Hematopoietic multipotent progenitor cell treated with erythropoietin and hydrocortisone succinate and interleukin-3 and kit ligand, for 17 days (in vitro differentiated cells): Measurements from ENCODE around the gene CYB561D2.

ENCODE experiments used
- DNase-seq: peaks from one replicate; pipeline ENCODE4 v3.0.0-alpha.2; 2015; ENCODE audit warnings: low spot score

The CYB561D2 gene

DNA sequence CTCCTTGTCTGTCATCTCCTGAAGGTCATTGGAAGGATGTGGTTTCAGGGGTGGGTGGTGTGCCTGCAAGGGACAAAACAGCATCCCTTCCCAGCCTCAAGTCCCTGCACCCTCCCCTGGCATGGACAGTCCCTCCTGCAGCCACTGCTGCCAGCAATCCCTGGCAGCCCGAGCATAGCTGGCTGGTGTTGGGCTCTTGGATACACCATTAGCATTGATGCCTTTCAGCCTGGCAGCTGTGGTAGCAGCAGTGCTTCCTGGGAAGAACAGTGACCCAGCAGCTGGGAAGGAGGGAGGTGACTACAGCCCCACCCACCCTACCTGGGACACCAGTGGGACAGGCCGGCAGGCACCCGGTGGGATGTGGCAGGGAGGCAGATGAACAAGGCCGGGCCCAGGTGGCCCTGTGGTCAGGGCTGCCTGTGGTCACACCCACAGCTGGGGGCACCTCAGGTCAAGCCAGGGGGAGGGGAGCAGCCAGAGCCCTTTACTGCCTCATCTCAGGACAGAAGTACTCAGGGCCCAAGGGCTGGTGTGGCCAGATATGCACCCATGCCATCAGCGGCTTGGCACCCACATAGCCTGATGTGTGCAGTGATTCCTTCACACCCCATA lies 41.5 kb downstream of the CYB561D2 start:
- no peak for DNase-seq

- no peak for DNase-seq
Observed at GRCh38 chr3:50393061-50393460, 42.4 kb downstream of the CYB561D2 start.

DNA sequence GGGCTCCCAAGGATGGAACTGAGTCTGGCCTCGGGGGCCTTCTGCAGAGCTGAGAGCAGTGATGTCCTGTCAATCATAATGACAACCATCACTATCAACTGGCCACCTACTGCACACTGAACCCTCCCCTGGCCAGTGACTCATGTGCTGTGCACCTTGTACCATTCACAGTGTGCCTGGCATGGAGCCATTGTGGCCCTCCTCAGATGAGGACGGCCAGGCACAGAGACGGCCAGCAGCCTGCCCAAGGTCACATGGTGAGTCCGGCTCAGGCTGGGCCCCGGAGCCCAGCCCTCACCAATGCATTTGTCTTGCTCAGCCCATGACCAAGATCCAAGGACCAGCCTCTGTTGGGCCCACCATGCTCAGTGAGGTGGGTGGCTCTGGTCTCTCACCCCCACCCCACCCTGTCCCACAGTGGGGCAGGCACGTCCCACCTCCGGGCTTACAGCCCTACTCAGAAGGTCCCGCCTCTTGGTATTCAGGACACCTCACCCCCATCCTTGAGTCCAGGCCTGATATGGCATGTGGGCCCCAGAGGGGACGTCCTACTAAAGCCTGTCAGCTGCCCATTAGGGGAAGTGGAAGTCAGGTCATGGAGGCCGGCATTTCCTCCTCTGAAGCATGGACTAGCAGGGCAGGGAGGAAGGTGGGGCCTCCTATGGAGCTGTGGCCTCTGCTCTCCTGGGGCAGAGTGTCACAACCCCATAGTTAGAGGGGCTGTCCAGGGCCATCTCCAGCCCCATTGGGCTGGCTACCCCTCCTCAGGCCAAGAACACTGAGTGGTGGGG lies 44.6 kb downstream of the CYB561D2 start:
- DNase-seq: no peak

DNA sequence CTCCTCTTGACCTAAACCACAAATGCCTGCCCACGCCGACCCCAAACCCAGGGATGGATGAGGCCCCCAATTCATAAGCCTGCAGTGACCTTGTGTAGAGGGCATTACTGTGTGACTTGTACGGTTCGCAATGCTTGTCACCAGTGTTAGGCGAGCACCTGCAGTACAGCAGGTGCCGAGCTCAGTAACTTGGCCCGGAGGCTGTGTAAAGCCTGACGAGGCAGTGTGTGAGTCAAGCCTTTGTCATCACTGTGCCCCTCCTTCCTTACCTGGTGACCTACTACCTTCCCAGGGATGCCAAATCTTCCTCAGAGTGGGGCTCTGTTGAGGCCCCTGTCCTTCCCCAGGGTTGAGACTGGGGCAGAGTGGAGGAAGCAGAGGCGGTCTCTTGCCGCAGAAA lies 45.8 kb downstream of the CYB561D2 start:
- no peak for DNase-seq

DNA sequence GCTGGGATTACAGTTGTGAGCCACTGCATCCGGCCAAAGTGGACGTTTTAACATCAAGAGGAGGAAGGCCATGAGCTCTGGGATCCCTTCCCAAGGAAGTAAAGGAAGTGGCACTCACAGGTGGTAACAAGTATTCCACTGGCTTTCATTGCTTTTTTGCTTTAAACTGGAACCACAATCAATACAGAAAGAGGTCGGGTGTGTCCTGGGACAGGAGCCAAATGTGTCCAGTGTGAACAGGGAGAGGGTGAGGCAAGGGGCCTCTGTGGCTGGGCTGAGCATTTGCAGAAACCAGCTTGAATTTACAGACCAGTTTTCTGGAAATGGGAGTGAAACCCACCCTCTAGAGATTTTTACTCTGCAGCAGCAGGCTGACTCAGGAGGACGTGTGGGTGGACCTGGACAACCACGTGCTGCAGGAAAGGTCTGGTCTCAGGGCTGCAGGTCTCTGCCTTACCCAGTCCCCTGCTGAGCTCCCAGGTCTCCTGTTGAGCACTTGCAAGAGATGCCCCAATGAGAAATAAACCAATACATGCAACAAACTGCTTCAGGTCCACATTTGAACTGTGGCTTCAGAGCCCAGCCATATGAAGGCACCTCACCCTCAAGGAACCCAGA lies 51.4 kb downstream of the CYB561D2 start:
- DNase-seq: no peak
